Measurements from ENCODE around the gene RAMP3.
"Not testable (repeated sequence)": the region's sequence is repeated elsewhere in the genome, so short reads cannot be mapped to it uniquely, and the experiment has no call there.

Gene RAMP3

DNA sequence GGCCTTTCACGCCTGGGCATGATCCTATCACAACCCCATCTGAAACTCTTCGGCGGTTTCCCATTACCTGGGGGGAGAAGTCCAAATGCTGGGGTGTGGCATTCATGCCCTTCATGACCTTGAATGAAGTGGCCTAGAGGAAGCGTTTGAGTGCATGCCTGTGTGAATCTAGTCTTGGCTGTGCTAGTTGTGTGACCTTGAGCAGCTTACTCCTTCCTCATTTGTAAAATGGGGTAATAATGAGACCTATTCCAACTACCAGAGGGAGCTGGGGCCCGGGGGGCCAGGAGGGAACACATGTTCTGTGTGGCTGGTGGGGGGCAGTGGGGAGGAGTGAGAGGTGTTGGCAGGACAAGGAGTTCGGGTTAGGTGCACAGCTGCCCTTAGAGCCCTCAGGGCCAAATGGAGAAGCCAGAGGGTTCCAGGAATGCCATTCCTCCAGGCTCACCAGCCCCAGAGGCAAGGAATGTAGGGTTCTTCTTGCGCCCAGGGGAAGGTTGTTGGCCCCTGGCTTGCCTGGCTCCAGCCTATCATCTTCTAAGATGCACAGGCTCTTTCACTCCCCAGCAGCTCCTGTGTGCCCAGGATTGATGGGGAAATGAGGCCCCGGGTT is 24.8 kb upstream of the RAMP3 start:
- DNase-seq (ENCODE audit: low spot score), result no peak

DNA sequence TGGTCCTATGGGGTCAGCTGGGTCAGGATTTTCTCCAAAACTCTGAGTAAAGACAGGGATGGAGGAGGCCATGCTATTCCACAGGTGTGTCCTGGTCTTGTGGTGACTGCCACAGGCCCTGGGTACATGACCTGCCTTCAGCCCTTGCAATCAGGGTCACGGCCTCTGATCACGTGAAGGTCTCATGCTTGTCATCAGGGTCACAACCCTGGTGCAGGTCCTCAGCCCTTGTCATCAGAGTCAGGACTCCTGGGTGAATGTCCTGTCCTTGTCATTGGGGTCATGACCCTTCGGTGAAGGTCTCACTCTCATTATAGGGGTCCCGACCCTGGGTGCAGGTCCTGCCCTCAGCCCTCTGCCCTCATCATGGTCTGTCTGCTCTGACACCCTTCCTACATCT is 24.2 kb upstream of the RAMP3 start:
- no peak for DNase-seq (ENCODE audit: low spot score)

DNA sequence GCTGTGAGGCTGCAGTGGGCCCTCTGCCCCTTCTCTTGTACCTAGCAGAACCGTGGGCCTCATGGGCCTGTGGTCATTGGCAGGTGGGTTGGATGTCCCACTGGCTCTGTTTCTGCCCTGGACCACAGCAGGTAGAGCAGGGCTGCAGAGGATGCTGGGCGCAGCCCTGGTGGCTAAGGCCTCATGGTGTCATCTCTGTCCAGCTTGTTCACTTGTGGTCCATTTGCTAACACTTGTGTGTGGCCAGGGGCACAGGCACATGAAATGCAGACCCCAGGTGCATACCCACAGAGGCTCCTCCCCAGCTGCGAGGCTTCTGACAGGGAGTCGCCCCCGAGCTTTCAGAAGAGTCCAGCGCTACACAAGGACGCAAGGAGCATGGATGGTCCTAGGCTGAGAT is 23.7 kb upstream of the RAMP3 start:
- no peak for DNase-seq (ENCODE audit: low spot score)

DNA sequence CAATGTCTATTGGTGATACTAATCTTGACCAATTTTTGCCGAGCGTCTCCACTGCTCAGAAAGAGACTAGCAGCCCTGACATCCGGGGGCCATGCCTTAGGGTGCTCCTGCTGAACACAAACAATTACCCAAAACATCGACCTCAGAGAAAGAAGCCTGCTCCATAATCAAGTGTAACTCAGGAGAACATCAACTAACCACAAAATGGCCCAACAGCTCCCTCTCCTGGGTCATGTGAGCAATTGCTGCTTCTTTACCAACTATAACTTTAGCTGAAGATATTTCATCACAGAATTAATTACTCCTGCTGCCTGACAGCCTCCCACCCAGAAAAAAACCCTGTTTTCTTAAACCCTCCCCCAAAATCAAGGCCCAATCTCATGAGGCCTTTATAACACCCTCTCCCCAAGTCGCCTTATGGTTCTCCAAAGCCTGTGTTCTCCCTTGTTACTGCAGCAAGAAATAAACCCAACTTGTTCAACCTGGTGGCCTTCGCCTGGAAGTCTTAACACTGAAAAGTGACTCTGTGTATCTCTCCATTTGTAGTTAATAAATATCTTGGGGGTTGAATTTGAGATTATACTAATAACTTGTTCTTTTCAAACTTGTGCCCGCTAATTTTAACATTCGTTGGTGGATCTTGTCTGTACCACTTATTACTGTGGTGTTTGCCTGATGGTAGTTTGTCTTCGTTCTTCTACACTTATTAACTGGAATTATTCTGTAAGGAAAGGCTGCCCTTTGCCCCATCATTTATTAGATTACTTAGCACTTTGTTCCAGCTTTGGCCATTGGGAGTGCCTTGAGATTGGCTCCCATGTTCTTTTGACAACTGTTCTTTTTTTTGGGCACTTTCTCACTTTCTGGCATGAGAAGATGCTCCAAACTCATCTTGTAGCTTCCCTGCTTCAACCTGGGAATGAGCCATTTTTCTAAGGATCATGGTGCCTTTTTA is 21.2 kb upstream of the RAMP3 start:
- peak; percentile 87 for DNase-seq (ENCODE audit: low spot score)

DNA sequence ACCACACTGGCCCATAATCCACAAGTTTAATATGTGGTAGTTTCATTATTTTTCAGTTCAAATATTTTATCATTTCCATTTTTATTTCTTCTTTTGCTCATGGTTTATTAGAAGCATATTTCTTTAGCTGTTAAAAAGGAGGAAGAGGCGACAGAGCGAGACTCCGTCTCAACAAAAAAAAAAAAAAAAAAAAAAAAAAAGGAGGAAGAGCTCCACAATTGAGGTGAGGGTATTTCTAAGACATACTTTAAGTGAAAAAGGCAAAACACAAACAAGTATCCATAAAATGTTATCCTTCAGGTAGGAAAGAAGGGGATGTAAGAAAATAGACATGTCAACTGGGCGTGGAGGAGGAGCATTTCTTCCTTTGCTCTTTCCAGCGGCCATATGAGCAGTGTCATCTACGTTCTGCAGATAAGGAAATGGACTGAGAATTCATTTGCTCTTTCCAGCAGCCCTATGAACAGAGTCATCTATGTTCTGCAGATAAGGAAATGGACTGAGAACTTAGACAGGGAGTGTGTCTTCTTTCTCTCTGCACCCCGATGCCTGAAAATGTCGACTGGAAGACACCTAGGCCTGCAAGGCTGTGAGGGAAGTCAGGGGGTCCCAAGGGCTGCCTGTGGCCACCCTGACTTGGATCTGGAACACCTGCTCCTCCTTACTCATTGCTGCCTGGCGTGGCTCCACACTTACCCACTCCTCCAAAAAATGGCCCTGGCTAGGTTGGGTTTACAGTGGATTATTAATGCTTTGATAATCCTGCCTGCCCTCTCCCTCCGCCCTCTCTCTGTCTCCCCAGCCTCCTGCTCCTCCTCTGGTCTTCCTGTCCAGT is 18.9 kb upstream of the RAMP3 start:
- DNase-seq (ENCODE audit: low spot score), result no peak

DNA sequence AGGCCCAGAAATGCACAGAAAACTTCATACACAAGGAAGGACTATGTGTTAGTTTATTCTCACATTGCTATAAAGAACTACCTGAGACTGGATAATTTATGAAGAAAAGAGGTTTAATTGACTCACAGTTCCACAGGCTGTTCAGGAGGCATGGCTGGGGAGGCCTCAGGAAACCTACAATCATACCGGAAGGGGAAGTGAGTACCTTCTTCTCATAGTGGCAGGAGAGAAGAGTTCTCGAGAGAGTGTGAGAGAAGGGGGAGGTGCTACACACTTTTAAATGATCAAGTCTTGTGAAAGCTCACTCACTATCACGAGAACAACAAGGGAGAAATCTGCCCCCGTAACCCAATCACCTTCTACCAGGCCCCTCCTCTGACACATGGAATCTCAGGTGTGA is 16.8 kb upstream of the RAMP3 start:
- no peak for DNase-seq (ENCODE audit: low spot score)

DNA sequence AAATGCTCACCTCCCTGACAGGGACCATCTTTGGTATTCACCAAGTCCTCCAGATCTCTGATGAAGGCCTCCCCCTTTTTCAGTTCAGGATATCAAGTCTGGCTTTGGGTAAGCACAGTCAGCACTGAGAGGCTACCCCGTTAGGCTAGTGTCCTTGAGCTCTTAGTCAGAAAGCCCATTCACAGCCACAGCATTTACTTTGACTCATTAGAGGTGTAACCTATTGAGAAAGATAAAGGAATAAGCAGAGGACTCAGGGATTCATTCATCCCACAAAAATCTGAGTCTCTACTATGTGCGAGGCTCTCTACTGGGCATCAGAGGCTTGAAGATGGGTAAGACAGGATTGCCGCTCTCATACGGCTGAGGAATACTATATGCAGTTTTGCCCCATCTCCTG is 14.0 kb upstream of the RAMP3 start:
- no peak for DNase-seq (ENCODE audit: low spot score)

DNA sequence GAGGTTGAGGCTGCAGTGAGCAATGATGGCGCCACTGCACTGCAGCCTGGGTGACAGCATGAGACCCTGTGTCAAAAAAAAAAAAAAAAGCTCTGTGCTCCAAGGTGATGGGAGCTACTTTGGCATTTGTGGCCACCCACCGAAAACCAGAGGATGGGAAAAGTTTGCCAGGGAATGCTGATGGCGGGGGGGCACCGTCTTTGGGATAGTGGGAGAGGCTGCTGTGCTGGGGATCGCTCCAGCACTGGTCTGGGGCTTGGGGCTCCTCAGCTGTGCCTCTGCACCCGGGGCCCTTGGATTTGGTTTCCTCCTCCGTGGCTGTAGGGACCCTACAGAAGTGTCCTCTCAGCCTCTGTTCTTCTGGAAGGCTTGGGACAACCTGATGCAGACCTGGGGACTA is 11.7 kb upstream of the RAMP3 start:
- no peak for DNase-seq (ENCODE audit: low spot score)

DNA sequence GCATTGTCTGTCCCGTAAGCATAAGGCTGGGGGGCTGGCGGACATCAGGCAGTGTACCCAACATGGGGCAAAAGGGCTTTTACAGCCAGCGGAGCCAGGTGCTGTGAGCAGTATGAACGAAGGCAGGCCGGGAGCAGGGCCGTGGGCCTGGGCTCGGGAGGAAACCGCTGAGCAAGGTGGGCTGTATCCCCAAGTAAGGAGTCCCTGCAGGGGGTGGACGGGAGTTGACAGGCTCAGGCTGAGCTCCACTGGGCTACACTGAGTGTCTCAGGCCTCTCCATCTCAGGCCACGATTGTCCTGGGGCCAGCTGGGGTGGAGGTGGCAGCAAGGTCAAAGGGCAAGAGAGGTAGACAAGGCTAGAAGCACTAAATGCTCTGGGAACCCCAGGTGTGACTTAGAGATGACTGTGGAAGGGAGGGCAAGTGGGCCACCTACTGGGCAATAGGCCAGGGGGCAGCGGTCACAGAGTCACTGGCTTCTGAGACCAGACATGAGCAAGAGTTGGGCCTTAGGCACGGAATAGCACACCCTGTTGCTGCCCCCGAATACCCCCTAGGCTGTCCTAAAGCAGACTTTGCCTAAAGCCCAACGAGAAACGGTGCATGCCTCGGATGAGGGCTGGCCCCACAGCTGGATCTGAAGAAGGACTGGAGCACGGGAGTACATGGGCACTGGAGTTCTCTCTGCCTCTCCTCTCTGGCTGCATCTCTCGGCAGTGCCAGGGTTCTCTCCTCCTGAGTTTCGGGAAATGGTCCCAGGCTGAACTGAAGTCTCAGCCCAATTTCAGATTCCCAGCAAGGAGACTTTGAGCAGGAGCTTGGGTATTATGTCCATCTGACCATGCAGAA is 10.8 kb upstream of the RAMP3 start:
- DNase-seq (ENCODE audit: low spot score), result peak; percentile 40

DNA sequence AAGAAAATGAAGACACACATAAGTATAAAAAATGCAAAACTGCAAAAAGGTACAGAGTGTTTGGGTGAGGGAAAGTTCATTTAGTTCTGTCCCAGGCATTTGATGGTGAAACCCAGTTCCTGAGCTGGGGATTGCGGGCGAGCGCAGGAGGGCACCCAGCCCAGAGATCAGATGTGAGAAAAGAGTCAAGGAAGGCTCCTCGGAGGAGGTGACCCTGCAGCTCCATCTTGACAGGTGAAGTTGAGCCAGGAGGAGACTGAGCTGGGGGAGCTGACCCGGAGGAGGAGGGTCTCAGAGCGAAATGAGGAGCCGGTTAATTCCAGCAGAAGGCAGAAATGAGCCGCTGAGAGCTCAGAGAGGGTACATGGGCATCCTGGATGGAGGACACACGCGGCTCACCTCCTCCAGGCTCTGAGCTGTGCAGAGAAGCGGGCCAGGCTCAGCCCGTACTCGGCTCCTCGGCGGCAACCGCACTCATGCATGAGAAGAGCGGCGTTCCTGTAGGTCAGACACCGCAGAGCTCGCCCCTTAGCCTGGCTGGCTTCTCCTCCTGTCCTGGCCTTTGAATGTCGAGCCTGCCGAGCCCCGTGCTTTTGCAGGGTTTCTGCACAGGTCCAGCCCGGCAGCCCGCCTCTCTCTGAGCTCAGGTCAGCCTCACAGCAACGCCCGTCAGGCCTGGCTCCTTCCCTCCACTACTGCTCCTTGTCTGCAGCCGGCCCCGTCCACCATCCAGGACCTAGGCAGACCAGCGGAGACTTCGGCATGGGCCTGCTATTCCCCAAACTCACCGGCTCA is 9.5 kb upstream of the RAMP3 start:
- no peak for DNase-seq (ENCODE audit: low spot score)

DNA sequence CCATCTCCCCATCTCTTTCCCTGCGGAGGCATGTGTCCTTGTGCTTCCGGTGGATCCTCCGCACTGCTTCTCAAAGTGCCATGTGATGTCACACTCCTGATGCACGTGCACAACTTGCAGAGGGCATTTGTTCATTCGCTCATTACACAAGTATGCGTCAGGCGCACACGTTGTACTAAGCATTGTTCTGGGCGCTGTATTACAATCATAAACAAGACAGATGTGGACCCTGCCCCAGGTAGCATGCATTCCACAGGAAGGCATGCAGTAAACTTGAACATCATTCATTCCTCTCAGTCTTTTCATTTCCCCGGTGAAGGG is 9.0 kb upstream of the RAMP3 start:
- DNase-seq (ENCODE audit: low spot score), result no peak

DNA sequence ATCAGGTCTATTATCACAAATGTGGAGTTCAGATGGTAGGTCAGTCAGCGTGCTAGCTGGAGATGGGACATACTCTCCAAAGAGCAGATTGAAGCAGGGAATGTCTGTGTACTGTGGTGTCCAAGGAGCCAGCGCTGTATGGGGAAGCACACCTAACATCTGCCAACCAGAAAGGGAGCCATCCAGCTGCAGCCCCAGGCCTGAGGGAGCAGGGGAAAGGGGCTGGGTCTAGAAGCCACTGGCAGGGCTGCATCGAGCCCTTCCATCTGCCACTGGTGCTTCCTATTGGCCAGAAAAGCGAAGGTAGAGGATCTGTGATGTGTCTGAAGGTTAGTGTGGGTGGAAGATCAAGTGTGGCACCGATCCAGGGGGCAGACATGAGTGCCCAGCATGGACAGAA is 8.0 kb upstream of the RAMP3 start:
- no peak for DNase-seq (ENCODE audit: low spot score)

DNA sequence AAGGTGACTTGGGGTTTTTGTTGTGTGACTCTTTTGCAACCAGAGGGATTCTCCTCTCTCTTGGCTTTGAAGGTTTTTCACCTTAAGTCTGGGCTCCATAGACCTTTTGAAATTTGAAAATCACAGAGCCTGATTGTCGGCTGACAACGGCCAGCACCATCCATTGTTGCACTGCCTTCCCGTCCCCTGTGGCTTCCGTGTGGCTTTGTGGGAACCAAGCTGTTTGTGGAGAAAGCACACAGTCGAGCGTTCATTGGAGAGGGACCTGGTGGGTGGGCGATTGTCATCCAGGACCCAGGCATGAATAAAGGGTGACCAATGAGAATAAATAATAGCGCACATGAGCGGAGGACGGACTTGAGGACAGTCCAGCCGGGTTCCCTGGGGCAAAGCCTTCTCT is 7.4 kb upstream of the RAMP3 start:
- DNase-seq (ENCODE audit: low spot score), result no peak

DNA sequence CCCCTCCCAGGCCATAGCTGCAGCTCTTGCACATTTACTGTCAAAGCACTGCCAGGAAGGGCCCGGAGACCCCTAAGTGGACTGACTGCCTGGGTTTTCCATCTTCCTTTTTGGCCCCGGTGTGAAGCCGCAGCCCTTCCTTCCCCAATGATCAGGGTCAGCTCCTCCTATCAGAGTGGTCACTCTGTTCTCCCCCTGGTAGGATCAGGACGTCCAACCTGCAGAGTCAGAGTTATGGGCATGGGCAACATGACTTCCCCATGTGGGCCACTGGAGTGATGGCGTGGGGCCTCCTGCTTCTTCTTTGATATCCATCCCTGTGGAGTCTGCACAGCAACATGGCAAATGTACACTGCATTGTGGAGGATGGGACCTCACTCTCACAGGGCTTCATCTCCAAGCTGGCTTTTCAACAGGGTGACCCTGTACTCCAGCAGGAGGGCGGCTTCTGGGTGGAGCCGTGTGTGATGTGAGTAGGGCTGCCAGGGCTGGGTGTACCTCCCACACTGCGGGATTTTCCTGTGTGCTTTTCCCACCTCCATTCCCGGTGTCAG is 6.4 kb upstream of the RAMP3 start:
- DNase-seq (ENCODE audit: low spot score), result no peak

DNA sequence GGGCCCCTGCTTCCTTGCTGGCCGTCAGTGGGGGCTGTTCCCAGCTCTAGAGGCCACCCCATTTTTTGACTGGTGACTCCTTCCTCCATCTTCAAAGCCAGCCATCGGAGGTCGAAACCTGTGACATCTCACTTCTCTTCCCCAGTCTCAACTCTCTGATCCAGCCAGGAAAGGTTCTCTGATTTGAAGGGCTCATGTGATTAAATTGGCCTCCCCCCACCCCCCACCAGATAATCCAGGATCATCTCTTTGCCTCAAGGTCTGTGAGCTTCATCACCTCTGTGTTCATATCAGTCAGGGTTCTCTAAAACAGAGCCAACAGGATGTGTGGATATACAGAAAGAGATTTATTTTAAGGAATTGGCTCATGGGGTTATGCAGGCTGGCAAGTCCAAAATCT is 5.6 kb upstream of the RAMP3 start:
- DNase-seq (ENCODE audit: low spot score), result no peak

DNA sequence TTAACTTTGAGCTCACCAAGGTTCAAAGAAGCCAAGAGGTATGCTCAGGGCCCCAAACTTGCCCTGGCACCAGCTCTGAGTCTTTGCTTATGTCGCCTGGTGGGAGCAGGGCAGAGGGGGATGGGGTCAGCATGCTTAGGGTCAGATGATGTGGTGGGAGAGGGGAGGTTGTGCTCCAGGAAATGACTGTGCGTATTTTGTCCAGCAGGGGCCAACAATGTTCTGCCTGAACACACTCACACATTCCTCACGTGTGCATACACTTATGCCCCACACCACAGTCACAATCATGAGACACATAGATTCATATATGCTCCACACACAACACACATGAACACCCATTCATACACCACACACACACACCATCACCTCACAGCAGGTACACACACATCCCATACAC is 4.4 kb upstream of the RAMP3 start:
- DNase-seq (ENCODE audit: low spot score), result no peak

DNA sequence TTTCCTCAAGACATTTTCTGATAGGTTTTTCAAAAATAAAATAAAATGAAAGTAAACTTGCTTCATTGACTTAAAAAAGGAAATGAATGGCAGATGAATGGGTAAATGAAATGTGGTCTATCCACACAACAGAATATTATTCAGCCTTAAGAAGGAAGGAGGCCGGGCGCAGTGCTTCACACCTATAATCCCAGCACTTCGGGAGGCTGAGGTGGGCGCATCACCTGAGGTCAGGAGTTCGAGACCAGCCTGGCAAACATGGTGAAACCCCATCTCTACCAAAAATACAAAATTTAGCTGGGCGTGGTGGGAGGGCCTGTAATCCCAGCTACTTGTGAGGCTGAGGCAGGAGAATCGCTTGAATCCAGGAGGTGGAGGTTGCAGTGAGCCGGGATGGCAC is 3.7 kb upstream of the RAMP3 start:
- not testable (repeated sequence) for DNase-seq (ENCODE audit: low spot score)

DNA sequence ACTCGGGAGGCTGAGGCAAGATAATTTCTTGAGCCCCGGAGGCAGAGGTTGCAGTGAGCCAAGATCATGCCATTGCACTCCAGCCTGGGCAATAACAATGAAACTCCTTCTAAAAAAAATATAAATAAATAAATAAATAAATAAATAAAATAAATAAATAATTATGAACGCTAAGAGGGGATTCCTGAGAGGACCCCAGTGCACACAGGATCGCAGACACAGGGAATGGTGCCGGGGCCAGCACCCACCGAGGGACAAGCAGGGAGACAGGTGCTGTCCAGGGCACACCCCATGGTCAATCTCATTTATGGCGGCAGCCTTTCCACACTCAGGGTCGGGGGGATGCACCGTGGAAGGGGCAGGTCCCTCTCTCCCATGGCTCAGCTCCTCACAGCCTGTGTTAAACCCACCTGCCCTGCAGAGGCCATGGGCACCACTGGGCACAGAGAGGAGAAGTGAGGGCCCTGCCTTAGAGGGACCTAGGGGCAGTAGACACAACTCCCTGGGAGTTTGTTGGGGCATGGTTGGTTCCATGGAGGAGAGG is 2.2 kb upstream of the RAMP3 start:
- DNase-seq (ENCODE audit: low spot score), result no peak

DNA sequence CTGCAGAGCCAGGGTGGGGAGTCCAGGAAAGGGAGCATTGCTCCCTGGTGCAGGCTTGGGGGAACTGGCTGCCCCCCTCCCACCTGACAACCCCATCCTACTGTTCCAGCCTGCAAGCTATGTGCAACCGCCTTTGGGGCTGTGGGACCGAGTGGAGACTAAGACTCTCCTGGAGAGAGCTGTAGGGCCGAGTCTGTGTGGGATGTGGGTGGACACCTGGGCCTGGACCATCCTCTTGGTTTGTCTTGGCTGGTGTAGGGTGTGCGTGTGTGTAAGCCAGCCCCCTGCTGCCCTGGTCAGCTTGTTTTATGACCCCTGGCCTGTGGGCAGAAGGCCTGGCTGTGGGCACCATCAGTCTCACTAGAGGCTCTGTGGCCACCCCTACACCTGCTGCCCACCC is 1.6 kb upstream of the RAMP3 start:
- no peak for DNase-seq (ENCODE audit: low spot score)

DNA sequence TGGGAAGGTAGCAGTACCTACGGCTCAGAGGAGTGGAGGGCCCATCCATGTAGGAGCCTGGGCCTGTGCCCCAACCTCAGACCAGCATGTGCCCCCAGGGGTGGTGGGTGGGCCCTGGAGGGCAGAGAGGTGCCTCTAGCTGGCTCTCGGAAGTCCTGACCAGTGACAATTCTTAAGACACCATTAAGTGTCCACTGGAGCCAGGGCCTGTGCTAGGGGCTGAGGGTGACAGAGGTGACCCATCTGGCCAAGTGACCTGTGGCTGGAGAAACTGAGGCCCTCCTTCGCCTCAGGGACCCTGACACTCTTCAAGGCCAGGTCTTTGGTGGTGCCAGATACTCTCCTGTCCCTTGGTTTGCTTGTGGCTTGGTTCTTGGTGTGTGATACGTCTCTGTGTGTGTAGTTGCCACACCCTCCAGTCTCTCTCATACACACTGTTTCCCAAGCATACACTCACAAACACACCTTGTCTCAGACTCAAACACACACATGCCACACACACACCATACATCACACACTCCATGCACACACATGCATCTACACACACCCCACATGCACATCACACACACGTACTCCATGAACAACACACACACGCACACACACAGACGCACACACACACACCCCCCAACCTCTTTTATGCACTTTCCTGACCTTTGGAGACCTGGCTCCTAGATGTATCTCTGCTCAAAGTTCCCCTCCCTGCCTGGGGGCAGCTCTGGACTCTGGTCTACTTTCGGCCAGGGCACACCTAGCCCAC is 897 bp upstream of the RAMP3 start:
- no peak for DNase-seq (ENCODE audit: low spot score)

Data from HuH-7 (cell line).